ENCODE measurements around the gene MEGF9.
"Not testable (repeated sequence)": the region's sequence is repeated elsewhere in the genome, so short reads cannot be mapped to it uniquely, and the experiment has no call there.

Gene MEGF9

GRCh38 chr9:120714088-120714845, at the start of gene MEGF9:
TSS of gene MEGF9 (minus strand) at chr9:120714470. CDS start at chr9:120714358, 112 bp downstream.
- peak; percentile 92 for DNase-seq

DNA sequence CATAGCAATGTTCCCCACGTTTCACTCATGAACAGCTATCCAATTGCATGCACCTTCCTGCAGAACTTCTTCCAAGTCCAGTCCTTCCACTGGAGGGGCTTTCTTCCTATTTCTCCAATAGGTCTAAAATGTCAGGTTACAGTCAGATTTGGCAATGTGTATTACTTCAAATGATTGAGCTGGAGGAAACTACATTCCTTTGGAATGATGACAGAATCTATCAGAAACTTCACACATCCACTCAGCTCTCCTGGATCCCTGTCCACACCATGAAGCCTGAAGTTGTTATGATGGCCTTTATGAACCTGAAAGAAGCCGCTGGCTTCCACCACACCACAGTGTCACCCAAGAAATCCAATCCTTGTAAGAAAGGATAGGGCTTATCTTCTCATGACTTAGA, 46.7 kb upstream of the MEGF9 start:
- no peak for DNase-seq

DNA sequence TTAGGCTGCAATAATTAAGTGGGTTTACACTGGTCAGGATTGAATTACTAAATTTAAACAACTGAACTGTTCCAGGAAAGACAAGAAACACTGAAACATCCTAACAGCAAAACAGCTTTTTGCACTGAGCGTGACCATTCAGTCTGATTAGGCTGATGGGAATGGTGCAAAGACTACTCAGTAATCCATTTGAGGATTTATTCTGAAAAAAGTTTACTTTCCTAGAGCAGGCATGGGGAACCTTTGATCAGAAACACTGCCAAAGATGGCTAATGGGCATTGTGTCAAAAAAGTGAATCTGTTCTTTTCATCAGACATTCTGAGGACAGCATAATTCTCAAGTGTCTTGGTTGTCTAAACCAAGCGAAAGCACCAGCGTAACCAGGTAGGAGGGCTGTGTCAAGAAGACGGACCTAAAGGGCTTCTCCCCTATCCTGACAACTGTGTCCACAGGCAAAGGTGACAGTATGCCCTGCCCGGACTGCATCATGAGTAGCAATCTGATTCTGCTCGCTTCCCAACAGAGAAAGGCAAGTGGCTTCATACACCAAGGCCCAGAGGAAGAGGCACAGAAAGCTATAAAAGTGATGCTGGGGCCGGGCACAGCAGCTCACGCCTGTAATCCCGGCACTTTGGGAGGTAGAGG, 45.6 kb upstream of the MEGF9 start:
- DNase-seq: no peak

- no peak for DNase-seq
Measured at GRCh38 chr9:120758544-120758943, 44.3 kb upstream of the MEGF9 start.

GRCh38 chr9:120757026-120757913, 43.0 kb upstream of the MEGF9 start:
- DNase-seq: no peak

GRCh38 chr9:120756531-120756930, 42.3 kb upstream of the MEGF9 start:
- DNase-seq: no peak

DNA sequence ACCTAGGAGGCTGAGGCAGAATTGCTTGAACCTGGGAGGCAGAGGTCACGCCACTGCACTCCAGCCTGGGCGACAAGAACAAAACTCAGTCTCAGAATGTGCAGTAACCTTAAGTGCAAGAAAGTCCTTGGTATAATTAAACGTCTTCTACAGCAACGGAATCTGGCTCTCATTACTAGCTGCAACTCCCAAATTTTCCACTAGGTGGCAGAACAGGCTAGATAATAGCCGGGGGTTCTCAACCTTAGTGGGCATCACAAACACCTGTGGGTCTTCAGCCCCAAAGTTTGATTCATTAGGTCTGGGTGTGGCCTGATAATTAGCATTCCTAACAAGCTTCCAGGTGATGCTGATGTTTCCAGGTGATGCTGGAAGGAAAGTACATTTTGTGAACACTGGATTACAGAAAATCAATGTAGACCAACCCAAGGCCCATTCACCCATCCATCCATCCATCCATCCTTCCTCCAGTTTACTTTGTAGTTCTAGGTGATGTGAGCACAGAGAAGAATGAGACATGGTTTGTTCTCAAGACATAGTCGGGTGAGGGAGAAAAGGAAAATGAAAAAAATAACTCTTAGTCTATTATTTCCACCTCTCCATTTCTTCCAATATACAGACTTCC, 41.7 kb upstream of the MEGF9 start:
- peak; percentile 1 for DNase-seq

GRCh38 chr9:120755044-120755443, 40.8 kb upstream of the MEGF9 start:
- DNase-seq: no peak

DNA sequence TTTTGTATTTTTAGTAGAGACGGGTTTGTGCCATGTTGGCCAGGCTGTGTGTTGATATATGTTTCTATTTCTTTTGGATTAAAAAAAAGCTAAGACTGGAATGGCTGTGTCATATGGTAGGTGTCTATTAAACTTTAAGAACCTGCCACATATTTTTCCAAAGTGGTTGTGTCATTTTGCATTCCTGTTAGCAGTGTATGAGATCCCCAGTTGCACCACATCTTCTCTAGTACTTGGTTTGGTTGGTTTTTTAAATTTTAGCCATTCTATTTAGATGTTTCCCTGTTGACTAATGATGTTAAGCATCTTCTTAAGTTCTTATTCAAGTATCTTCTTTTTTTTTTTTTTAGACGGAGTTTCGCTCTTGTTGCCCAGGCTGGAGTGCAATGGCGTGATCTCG, 36.2 kb upstream of the MEGF9 start:
- DNase-seq: no peak

DNA sequence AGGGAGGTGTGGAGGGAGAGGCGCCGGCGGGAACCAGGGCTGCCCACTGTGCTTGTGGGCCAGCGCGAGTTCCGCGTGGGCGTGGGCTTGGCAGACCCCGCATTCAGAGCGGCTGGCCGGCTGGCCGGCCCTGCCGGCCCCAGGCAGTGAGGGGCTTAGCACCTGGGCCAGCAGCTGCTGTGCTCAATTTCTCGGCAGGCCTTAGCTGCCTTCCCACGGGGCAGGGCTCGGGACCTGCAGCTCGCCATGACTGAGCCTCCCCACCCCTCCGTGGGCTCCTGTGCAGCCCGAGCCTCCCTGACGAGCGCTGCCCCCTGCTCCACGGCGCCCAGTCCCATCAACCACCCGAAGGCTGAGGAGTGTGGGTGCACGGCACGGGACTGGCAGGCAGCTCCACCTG, 32.1 kb upstream of the MEGF9 start:
- DNase-seq: not testable (repeated sequence)

DNA sequence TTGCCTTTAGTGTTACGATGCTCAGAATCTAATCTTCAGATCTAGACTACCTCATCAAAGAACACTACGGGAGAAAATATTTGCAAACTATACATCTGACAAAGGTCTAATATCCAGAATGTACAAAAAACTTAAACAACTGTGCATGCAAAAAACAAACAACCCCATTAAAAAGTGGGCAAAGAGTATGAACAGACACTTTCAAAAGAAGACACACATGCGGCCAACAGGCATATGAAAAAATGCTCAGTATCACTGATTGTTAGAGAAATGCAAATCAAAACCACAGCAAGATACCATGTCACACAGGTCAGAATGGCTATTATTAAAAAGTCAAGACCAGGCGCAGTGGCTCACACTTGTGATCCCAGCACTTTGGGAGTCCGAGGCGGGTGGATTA, 31.0 kb upstream of the MEGF9 start:
- DNase-seq: no peak

DNA sequence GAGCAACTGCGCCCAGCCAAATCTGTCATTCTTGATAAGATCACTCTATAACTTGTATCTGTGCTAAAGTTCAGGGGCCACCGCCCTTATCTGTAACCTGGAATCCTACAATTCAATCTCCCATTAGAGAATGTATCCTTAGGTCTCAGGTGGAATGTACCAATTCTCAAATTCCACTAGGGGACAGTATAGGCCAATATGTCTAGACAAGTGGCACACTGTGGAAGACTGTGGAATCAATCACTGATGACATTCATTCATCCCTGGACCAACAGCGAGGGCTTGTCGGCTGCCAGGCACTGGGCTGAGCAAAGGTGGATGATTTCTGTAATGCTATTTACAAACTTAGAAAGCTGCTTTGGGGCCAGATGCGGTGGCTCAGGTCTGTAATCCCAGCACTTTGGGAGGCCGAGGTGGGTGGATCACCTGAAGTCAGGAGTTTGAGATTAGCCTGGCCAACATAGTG, 28.7 kb upstream of the MEGF9 start:
- DNase-seq: no peak

- no peak for DNase-seq
Measured at GRCh38 chr9:120741701-120742100, 27.4 kb upstream of the MEGF9 start.

DNA sequence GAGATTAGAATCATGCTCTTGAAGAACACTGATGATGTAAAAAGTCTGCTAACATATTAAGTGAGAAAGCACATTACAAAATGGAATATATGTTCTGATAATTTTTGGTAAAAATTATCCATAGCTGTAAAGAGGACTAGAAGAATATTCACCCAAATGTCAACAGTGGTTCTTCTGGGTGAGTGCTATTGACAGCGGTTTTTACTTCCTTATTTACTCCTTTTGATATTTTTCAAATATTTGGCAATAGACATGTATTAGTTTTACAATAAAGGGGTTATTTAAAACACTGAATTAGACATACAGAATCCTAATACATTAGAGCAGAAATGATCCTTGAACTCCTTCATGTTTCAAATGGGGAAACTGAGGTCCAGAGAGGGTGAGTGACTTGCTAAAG, 26.9 kb upstream of the MEGF9 start:
- no peak for DNase-seq

DNA sequence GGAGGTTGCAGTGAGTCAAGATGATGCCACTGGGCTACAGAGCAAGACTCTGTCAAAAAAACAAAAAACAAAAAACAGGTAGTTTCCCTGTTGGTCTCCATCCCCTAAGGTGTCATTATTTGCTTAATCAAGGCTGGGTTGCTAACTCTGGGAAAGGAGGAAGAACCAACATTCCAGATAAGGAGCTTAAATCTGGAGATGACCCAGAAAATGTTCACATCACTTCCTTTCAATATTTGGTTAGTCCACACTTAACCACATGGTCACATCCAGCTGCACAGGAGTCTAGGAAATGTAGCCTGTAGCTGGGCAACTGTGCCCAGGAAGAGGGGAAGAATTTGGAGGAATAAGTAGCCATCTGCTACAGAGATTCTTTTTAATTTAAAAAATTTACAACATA, 25.9 kb upstream of the MEGF9 start:
- DNase-seq: no peak

DNA sequence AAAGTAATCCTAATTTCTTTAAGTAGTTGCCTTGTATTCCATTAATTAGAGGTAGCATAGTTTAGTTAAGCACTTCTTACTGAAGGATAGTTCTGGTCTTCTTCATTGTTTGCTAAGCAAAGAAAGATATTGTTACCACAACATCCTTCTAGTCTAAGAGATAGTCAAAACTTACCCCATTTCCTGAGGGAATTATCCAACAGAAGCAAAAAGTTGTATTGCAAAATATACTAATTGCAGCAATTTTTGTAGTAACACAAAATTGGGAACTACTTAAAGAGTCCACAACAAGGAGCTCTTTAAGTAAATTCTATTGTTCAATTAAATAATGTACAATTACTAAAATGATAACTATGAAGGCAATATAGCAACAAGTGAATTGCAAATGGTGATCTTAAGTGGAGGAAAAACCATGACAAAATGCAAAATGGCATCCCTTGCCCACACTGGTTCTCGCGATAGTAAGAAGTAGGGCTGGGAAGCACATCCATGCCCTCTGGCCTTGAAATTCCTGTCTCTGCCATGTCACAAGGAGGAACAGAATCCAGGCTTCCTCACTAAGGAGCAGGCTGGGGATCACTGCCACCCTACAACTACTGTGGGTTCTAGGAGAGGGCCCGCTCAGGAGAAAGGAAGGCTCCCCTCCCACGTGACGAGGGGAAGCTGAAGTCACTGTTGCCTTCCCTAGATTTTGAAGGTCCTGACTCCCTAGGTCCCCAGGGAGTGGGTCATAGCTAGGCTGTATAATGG, 23.3 kb upstream of the MEGF9 start:
- DNase-seq: no peak

DNA sequence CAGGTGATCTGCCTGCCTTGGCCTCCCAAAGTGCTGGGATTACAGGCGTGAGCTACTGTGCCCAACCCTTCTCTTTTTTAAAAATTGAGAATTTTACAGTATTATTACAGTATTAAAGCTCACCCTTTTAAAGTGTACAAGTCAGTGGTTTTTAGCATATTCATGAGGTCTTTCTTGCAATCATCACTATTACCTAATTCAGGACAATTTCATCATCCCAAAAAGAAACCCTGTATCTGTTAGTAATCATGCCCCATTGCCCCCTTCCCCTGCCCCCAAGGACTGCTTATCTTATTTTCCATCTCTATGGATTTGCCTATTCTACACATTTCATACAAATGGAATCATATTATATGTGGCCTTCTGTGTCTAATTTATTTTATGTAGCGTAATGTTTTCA, 22.6 kb upstream of the MEGF9 start:
- no peak for DNase-seq

- no peak for DNase-seq
Measured at GRCh38 chr9:120735415-120736126, 21.3 kb upstream of the MEGF9 start.

GRCh38 chr9:120734607-120735410, 20.5 kb upstream of the MEGF9 start:
- no peak for DNase-seq

DNA sequence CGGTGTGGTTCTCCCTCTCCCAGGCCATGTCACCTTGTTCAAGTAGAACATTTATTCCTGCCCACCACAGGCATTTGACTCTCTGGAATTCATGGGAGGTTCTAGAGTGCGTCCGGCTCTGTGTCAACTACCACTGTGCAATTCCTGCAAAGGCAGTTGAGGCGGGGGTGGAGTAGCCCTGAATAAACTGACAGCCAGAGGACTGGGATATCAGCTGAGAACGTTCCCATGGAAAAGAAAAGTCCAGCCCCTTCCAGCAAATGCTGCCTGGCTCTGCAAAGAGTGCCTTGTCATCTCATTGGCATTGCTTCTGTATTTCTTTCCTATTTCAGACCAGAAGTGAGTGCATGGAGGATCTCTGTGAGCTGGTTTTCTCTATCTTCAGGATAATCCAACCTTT, 18.9 kb upstream of the MEGF9 start:
- no peak for DNase-seq
